GM12872 (cell line): ENCODE data around the gene CLIP1.

Source experiments
- CTCF ChIP-seq: IDR thresholded peaks from 3 replicates; pipeline ENCODE4 v1.5.1; 2011; ENCODE audit warnings: low read depth, mild to moderate bottlenecking, low read length, moderate library complexity; ENCODE audit not compliant: insufficient read depth

The CLIP1 gene

DNA sequence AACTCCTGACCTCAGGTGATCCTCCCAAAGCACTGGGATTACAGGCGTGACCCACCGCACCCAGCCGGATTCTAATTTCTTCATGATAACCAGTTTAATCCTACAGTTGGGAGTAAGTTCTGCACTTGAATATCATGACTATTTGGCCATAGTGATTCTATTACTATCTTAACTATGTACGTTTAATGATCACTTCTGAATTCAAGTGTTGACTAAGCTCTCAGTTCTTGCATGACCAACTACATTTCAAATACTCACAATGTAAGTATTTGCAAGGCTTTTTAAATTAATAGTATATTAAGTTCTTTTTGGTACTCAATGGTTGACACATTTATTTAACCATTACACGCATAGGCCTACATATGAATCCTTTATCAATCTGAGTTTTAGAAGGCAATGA lies 138.8 kb downstream of the CLIP1 start:
- no peak for TF ChIP-seq CTCF

GRCh38 chr12:122282061-122282460 lies 140.4 kb downstream of the CLIP1 start:
- no peak for TF ChIP-seq CTCF

DNA sequence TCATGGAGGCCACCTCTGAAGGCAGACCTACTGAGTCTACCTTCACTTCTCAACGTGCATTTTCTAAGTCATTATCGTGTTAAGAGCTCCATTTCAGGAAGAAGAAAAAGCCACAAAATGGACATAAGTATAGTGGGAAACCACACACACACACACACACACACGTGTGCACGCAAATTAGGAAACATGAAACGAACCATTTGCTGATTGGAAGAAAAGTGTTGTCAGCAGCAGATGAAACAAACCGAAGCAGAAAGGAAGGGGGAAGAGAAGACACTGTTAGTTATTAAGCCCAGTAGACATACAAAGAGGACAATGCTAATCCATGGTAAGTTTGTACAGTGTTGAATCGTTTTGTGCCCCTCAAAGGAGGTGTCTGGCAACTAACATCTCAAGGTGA lies 146.2 kb downstream of the CLIP1 start:
- TF ChIP-seq CTCF = no peak

DNA sequence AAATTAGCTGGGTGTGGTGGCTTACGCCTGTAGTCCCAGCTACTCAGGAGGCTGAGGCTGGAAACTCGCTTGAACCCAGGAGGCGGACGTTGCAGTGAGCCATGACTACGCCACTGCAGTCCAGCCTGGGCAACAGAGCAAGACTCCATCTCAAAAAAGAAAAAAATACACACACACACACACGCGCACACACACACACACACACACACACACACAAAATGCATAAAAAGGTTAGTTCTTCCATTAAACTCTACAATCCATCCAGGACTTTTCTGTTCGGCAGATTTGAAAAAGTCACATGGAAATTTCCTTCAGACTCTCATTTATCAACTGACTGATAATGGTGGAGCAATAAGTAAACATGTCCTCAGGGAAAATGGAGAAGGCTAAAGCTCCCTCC lies 147.0 kb downstream of the CLIP1 start:
- TF ChIP-seq CTCF = no peak

GRCh38 chr12:122266230-122266901 lies 156.1 kb downstream of the CLIP1 start, which contains the start of gene VPS33A:
Gene VPS33A (minus strand): TSS chr12:122266494. CDS start chr12:122266408, 86 bp downstream.
- no peak for TF ChIP-seq CTCF

- no peak for TF ChIP-seq CTCF
Observed at GRCh38 chr12:122265886-122266229, 156.6 kb downstream of the CLIP1 start.

GRCh38 chr12:122265476-122265875 lies 157.0 kb downstream of the CLIP1 start:
- no peak for TF ChIP-seq CTCF

- TF ChIP-seq CTCF = no peak
Observed at GRCh38 chr12:122250536-122250935, 171.9 kb downstream of the CLIP1 start.
